GM21825 (cell line): Measurements from ENCODE around the gene ZNF891.

Source experiments
- ATAC-seq: cut with Tn5 transposase; IDR thresholded peaks from one replicate; pipeline ENCODE4 v1.9.1; 2021; ENCODE audit warnings: mild to moderate bottlenecking, moderate library complexity; ENCODE audit not compliant: unreplicated experiment

The ZNF891 gene

GRCh38 chr12:133130038-133130807 lies at the start of gene ZNF891, which contains the start of gene ZNF10:
ZNF891 (minus strand) TSS chr12:133130274; CDS start chr12:133121918, 8,356 bp downstream.
ZNF10 (plus strand) TSS chr12:133130627; CDS start chr12:133144493, 13,866 bp downstream.
- ATAC-seq: peak; percentile 91

GRCh38 chr12:133174901-133175300 lies 44.8 kb upstream of the ZNF891 start:
- no peak for ATAC-seq

GRCh38 chr12:133172491-133172890 lies 42.4 kb upstream of the ZNF891 start:
- ATAC-seq: no peak

- ATAC-seq: no peak
These were observed 35.7 kb upstream of the ZNF891 start for GRCh38 chr12:133165776-133166175.

GRCh38 chr12:133156125-133156690 lies 26.1 kb upstream of the ZNF891 start:
- no peak for ATAC-seq

- ATAC-seq: no peak
These were observed 15.9 kb upstream of the ZNF891 start for GRCh38 chr12:133145981-133146380.

GRCh38 chr12:133135747-133136146 lies 5.7 kb upstream of the ZNF891 start:
- no peak for ATAC-seq

GRCh38 chr12:133130808-133131128 lies 694 bp upstream of the ZNF891 start:
- ATAC-seq: peak; percentile 5

- no peak for ATAC-seq
These were observed 571 bp downstream of the ZNF891 start for GRCh38 chr12:133129368-133130037.

- ATAC-seq: no peak
These were observed 5.4 kb downstream of the ZNF891 start for GRCh38 chr12:133124674-133125073.

- ATAC-seq: no peak
These were observed 9.5 kb downstream of the ZNF891 start for GRCh38 chr12:133120385-133121191.

GRCh38 chr12:133108150-133108549 lies 21.9 kb downstream of the ZNF891 start:
- no peak for ATAC-seq

GRCh38 chr12:133107121-133107520 lies 23.0 kb downstream of the ZNF891 start:
- ATAC-seq: no peak

GRCh38 chr12:133106253-133106652 lies 23.8 kb downstream of the ZNF891 start:
- ATAC-seq: no peak

- ATAC-seq: no peak
These were observed 24.5 kb downstream of the ZNF891 start for GRCh38 chr12:133105620-133106019.

- no peak for ATAC-seq
These were observed 46.7 kb downstream of the ZNF891 start for GRCh38 chr12:133083345-133083744.

GRCh38 chr12:133081159-133081780 lies 48.8 kb downstream of the ZNF891 start:
- no peak for ATAC-seq

- peak; percentile 69 for ATAC-seq
These were observed 49.5 kb downstream of the ZNF891 start, which contains the start of gene ZNF140 for GRCh38 chr12:133080368-133081158. ZNF140 (plus strand) TSS chr12:133080923; CDS start chr12:133081321, 398 bp downstream.

GRCh38 chr12:133080026-133080367 lies 50.1 kb downstream of the ZNF891 start:
- peak; percentile 87 for ATAC-seq

GRCh38 chr12:133073836-133074235 lies 56.2 kb downstream of the ZNF891 start:
- ATAC-seq: no peak
